ENCODE measurements around the gene SLC24A1.

DNA sequence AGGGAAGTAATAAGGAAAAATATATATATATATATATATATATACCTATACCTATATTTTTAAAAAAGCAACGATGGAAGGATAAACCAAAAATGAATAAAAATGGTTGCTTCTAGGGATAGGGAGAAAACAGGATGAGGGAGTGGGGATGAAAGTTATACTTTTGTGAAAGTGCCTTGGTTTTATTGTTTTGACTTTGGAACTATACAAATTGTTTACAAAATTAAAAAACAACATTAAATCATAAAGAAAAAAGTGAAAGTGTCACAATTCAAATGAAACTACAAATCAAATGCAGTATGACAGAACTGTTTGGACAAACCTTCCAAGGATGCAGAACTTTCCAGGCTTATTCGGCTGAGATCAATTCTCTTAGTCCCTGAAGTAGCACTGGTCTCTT is 54.4 kb downstream of the SLC24A1 start:
- TF ChIP-seq, protein P1, sequence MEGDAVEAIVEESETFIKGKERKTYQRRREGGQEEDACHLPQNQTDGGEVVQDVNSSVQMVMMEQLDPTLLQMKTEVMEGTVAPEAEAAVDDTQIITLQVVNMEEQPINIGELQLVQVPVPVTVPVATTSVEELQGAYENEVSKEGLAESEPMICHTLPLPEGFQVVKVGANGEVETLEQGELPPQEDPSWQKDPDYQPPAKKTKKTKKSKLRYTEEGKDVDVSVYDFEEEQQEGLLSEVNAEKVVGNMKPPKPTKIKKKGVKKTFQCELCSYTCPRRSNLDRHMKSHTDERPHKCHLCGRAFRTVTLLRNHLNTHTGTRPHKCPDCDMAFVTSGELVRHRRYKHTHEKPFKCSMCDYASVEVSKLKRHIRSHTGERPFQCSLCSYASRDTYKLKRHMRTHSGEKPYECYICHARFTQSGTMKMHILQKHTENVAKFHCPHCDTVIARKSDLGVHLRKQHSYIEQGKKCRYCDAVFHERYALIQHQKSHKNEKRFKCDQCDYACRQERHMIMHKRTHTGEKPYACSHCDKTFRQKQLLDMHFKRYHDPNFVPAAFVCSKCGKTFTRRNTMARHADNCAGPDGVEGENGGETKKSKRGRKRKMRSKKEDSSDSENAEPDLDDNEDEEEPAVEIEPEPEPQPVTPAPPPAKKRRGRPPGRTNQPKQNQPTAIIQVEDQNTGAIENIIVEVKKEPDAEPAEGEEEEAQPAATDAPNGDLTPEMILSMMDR (IDR thresholded peaks at IDR 0.05; ENCODE audit: borderline replicate concordance, extremely low read depth, low read length, poor library complexity, severe bottlenecking): no peak
- no peak for TF ChIP-seq EZH2 (IDR thresholded peaks at IDR 0.05; ENCODE audit: borderline replicate concordance, low read depth, low read length, severe bottlenecking)

All from DND-41 (cell line).